NCI-H2107 treated with DMSO at 0.1 percent for 48 hours (cell line): ENCODE data around the gene PLLP.
"Not testable (repeated sequence)": the region's sequence is repeated elsewhere in the genome, so short reads cannot be mapped to it uniquely, and the experiment has no call there.

ENCODE experiments used
- DNase-seq: peaks from one replicate; lab custom pipeline; 2025; ENCODE audit not compliant: unreplicated experiment; lab: John Stamatoyannopoulos, UW

The PLLP gene

DNA sequence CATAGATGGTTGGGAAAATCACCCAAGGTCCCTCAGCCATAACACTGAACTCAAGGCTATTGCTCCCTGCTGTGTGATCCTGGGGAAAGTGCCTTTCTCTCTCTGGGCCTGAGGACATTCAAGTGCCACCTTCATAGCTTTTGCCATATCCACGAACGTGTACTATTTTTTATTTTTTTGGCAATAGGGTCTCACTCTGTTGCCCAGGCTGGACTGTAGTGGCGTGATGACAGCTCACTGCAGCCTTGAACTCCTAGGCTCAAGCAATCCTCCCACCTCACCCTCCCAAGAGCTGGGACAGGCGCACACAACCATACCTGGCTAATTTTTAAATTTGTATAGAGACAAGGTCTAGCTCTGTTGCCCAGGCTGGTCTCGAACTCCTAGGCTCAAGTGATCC is 10.6 kb downstream of the PLLP start:
- no peak for DNase-seq

DNA sequence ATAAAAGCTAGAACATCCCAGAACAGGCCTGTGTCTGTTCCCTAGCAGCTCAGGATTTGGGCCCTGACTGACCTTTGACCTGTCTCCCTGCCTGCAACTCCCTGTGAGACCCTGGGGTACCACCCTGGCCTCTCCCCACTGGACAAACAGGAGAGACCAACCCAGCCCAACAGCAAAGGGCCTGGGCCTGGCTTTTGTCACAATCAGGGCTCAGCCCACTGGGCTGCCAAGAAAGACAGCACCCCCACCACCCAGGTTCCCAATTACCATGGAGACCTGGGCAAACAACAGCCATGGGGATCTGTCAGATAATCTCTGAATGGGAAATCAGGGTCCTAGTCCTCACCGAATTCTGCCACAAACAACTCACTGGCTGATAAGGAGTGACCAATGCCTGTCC is 11.1 kb downstream of the PLLP start:
- no peak for DNase-seq

DNA sequence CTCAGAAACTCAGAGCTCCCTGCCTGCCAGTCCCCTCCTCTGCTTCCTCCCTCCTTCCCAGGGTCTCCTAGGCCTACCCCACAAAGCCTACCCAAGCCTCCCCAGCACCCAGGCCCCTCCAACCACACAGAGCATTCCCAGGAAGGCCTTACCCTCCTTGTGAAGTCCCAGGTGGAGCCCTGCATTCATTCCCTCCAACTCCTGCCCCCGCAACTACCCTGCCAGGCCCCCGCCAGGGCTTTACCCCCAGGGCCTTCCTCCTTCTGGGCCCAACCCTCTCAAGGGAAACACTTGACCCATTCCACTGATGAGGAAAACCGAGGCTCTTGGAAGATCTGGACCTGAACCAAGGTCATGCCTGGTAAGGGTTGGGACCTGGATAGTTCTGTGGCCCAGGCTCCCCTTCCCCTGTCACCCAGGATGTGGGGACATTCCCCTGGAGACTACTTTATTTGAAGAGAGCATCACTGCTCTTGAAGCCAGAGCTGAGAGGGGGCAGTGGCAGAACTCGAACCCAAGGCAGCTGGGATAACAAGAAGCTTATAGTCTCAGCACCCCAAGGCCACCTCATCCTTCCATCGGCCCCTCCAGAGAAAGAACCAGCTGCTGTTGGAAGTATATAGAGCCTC is 12.5 kb downstream of the PLLP start:
- DNase-seq = no peak

DNA sequence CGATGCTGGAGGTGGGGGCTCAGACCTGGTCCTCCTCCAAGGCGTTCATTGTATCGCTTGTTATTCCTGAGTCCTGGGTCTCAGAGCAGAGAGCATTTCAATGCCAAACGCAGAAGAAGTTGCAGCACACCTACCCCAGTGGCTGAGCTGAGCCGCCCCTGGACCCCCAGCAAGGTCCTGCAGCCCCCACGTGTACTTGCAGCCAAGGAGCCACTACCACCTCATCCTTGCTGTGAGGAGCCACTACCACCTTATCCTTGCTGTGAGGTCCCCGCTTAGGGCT is 13.5 kb downstream of the PLLP start:
- no peak for DNase-seq

DNA sequence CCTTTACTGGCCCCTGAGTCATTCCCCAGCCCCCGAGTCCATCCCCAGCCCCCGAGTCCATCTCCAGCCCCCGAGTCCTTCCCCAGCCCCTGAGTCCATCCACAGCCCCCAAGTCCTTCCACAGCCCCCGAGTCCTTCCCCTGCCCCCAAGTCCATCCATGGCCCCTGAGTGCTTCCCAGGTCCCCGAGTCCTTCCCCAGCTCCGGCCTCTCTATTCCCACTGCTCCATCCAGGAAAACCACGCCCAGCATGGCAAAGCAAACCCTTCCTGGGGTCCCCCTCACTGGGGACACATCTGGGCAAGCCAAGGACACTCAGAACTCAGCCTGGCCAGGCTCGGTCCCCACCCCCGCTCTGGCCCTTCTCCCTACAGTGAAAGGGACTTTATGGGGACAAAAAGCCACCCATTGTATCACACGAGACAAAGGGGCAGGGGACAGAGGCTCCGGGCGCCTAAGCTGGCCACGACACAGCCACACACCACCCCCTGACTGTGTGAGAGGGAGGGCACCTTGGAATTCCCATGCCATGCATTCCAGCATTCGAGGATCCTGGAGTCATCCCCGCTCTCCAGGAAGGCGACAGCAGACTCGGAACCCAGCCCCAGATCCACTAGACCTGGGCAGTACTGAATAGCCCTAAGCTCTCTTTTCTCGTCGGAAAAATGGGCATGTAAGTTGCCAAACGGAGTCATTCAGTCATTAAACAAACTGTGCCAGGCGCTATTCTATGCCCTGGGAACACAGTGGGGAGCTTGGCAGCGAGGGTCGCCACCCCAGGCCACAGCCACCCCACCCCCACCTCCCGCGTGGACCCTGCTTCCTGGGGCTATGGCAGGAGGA is 14.0 kb downstream of the PLLP start:
- no peak for DNase-seq

DNA sequence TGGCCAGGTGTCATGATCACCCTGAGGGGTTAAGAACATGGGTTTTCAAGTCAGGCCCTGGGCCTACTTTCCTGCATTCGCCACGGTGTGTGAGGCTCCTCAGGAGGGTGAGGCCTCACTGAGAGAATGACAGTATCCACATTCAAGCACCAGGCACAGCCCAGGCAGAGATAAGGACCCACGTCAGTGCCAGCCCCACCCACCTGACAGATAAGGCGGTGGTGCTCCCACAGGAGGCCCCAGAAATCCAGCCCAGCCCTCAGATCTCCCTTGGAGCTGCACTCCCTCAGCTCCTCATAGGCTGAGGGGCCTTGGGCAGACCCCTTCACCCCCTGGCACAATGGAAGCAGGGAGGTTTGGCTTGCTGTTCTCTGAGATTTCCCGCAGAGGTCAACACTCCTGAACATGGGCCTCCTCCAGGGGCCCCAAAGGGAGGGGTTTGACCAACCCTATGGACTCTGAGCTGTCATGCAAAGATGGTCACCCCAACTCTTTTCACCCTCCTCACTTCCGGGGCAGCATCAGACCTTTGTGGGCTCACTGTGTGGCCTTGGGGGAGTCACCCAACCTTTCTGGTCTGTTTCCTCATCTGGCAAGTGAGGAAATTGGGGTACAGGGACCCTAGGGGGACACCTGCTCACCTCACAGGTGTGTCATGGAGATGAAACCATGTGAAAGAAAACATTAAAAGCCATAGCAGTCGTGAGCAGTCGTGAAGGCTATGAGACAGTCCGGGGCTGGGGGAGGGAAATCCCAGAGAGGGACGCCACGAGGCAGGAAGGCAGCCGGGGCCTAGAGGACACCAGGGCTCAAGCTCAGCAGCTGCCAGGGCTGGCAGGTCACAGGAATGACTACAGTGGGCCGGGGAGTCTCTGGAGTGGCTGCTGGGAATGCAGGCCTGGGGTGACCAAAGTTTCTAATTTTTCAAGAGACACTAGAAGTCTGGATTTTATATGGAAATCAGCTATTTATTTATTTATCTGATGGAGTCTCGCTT is 15.4 kb downstream of the PLLP start:
- no peak for DNase-seq

DNA sequence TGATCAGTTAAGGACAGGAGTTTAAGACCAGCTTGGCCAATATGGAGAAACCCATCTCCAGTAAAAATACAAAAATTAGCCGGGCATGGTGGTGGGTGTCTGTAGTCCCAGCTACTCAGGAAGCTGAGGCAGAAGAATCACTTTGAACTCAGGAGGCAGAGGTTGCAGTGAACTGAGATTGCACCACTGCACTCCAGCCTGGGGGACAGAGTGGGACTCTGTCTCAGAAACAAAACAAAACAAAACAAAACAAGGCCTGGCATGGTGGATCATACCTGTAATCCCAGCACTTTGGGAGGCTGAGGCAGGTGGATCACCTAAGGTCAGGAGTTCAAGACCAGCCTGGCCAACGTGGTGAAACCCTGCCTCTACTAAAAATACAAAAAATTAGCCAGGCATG is 17.1 kb downstream of the PLLP start:
- DNase-seq = not testable (repeated sequence)

DNA sequence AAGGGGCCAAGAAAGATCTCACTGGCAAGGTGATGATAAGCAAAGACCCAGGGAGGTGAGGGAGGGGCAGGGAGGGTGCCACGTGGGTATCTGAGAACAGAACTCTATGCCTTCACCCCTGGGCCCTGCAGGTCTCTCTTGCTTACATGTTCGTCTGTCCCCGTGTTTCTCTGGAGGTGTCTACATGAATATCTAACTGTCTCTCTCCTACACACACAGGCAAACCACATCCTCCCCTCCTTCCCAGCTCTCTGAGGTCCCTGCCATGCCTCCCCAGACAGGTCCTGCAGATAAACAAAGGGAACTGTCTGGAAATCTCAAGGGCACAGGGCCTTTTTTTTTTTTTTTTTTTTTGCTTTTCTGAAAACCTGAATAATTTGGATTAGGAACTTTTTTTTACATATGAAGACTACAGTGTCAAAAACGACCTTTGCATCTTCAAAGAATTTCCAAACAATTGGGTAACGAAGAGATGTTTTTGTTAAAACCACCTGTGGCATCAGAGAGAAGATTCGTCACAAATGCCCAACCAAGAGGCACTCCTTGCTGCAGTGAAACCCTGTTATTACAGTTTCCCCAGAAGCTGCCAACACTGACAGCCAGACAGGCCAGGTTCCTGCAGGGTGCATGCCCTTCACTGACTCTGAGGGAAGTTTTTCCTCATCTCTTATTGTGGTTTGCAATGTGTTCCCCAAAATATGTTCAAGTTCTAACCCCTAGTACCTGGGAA is 17.8 kb downstream of the PLLP start:
- no peak for DNase-seq

DNA sequence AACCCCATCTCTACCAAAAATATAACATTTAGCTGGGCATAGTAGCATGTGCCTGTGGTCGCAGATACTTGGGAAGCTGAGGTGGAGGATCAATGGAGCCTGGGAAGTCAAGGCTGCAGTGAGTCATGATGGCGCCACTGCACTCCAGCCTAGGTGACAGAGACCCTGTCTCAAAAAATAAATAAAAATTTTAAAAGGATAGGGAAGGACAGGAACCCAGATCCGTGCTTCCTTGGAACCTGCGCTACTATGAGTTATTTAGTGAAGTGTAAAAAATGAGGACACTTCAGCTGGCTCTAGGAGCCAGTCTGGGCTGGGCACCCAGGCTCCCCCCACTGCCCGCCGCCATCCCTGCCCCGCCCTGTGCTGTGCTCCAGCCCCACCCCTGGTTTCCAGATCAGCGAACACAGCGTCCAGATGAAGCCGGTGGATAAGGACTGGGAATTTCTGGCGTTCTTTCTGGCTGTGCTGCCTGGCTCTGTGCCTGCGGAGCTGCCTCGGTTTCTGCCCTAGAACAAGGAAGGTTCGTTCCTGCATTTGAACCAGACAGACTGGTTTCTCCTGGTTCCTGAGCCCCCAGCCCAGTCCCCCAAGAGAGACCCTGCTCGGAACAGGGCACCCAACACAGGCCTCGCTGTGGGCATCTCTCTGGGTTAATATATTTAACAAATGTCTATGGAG is 18.5 kb downstream of the PLLP start:
- no peak for DNase-seq

DNA sequence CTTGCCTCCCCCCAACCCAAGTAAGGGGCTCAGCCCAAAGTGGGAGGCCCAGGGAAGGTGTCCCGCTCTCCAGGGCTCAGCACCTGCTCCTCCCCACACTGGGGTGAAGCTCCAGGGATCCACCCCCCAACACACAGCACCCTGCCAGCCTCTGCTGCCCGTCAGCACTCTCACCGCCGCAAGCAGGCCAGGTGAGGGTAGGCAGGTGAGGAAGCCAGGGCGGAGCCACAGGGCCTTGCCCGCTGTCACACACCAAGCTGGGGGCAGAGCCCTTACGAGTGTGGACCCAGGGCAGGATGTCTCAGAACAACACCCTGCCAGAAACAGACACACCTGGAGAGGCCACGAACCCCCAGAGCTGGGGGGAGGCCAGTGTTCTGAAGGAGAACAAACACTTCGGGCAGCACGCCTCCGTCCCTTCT is 19.5 kb downstream of the PLLP start:
- no peak for DNase-seq

DNA sequence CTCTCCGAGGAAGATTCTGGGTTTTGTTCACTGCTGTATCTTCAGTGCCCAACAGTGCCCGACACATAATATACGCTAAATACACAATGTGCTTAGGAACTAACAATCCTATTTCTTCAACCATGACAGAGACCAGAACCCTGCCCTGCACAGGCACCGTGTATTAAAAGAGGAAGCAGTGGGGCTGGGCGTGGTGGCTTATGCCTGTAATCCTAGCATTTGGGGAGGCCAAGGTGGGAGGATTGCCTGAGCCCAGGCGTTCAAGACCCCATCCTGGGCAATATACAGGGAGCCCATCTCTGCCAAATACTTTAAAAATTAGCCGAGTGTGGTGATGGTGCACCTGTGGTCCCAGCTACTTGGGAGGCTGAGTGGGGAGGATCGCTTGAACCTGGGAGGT is 20.1 kb downstream of the PLLP start:
- DNase-seq = no peak

DNA sequence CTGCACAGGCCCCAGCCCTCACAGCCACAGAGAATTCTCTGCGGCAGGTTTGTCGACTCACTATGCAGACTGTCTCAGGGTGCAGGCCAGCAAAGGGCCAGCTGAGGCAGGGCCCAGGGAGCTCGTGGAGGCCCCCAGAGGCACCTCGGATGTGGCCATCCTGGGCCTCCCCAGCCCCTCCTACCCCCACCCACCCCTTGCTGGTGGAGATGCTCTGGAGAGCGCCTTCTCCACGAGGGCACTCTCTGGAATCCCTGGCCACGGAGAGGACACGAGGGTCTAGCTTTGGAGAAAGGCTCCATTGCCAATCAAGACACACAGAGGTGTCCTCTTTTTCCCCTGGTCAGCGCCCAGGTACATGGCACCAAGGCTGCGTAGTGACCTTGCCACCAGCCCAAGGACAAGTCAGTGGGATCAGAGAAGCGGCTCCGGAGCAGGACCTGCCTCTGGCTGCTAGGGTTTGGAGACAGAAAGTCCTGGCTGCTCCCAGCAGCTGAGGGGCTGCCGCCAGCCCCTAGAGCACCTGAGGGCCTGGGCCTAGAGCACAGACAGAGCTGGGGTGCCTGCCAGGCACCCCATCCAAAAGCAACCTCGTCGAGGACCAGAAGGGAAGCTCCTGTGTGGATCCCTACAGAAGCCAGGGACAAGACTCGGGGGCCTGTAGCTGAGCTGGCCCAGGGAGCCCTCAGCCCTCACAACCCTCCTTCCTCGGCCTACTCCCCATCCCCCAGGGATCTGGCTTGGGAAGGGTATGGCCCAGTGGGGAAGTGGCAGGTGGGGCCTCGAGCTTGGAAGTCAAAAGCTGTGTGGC is 20.7 kb downstream of the PLLP start:
- DNase-seq = no peak

DNA sequence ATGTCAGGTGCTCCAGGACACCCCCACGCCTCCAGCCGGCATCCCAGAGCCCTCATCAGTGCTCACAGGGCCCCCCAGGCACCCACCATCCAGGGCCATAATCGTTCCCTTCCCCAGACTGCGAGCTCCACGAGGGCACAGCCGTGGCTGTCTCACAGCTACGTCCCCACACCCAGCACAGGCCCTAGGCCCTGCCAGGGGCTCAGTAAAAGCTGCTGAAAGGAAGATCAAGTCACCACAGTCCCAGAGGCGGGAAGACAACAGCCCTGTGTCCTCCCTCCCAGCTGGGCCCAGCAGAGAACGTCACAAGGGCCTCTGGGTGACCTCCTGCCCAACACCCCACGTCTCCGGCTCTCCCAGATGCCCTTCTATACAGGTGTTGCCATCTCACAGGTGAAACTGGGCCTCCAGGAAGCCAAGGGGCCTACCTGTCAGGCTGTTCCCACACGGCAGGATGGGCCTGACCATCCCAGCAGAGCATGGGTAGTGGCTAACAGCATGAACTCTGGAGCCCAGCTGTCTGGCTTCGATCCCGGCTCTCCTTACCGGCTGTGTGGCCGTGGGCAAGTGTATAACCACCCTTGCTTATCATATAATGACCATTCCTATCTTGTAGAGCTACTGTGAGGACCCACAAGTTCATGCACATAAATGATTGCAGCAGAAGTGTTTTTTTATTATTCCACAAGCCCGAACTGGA is 21.5 kb downstream of the PLLP start:
- DNase-seq = no peak

DNA sequence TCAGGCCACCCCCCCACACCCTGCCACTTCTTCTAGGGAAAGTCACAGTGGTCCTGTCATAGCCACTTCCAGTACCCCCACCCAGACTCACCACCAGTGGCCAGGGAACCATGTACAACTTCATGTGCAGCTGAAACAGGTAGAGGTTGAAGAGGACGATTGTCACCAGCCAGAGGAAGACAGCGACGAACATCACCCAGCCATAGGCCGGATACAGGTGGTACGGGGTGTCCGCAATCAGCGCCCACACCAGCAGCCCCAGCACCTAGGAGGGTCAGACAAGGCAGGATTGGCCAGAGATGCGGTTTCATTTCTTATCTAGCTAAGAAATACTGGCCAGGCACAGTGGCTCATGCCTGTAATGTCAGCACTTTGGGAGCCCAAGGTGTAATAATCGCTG is 22.7 kb downstream of the PLLP start:
- no peak for DNase-seq

DNA sequence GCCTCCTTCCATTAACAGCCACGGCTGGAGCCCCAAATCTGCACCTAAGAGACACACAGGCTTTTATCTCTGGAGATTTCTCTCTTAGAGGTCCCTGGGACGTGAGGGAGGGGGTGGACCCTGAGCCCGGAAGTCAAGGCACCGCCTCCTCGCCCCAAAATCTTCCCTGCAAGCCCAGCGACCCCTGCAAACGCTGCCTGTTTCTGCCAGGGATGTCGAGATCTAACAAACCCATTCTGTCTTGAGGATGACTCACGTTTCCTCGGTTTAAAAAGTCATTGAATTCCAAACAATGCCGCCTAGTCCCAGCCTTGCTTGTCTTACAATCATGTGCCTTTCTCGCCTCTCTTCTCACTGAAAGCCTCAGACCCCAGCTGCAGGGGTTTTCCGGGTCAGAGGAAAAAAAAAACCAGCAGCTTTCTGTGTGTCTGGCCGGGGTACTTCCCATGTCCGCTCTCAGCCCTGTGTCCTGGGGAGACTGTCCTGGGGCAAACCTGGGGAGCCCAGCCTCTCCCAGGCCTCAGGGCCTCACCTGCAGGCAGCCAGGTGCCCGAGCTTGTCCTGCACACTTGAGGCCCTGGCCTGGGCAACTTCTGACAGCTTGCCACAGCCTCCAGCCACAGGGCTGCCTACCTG is 24.1 kb downstream of the PLLP start:
- no peak for DNase-seq

DNA sequence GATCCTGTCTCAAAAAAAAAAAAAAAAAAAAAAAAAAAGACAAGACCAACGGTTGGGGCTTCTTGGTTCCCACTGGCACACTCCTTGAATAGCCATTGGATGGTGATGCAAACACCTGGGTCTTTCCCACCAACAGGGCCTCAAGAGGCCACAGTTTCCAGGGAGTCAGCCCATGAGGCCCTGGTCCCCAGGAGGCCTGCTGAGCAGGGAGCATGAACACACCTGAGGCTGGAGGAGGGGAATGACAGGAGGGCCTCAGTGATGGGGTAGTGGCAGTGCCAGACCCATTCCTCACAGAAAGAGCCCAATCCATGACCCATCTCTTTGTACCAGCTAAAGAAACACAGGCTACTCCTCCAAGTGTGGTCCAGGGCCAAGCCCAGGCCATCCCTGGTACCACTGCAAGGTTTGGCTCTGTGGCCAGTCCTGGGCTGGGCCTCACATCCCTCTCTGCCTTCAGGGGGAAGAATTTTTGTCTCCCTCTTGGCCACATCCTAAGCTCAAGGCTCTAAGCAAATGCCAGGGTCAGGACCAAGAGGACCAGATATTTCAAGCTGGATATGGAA is 25.5 kb downstream of the PLLP start:
- no peak for DNase-seq

DNA sequence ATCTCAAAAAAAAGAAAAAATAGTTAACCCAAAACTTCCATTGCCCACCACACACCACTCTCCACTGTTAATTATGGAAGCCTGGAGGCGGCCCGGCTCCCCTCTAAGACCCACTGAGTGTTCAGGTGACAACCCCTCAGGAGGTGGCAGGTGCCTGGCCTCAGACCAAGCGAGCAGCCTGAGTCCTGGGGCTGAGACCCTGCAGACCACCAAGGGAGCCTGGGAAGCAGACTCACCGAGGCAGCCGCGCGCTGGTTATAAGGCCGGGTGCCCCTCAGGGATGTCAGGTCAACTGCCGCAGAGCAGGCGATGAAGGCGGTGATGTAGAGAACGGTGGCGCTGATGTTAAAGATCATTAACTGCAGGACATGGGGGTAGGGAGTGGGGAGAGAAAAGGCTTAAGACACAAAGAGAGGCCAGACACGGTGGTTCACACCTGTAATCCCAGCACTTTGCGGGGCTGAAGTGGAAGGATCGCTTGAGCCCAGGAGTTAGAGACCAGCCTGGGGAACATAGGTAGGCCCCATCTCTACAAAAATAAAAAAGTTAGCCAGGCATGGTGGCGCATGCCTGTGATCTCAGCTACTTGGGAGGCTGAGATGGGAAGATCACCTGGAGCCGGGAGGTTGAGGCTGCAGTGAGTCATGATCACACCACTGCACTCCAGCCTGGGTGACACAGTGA is 26.1 kb downstream of the PLLP start:
- no peak for DNase-seq
